ENCODE measurements around the gene MYLK4.

- TF ChIP-seq CTCF (IDR thresholded peaks at IDR 0.05): no peak
- no peak for TF ChIP-seq POLR2AphosphoS5 (IDR thresholded peaks at IDR 0.05)
Measured at GRCh38 chr6:2755456-2755855, 4.7 kb upstream of the MYLK4 start.
